Naive thymus-derived CD4-positive, alpha-beta T cell (primary cell): ENCODE measurements around the gene FKBP5. TPM values are rescaled to one million over a fixed set of nuclear protein-coding genes. Genes with fewer than 3 reads are reported as not detected.

Experiments used
- ATAC-seq: fragments of 150-1000 bp; cut with Tn5 transposase; 2 replicates; pipeline ENCODE4 v1.10.0; 2021; ENCODE audit warnings: mild to moderate bottlenecking, moderate library complexity
- CTCF ChIA-PET: fragments of 350-600 bp; sonication (Branson Sonifier 250); formaldehyde crosslinking; loops from one replicate; lab custom pipeline; 2021; ENCODE audit warnings: antibody characterized with exemption; lab: Charles Lee
- POLR2A ChIA-PET: fragments of 350-600 bp; sonication (Branson Sonifier 250); formaldehyde crosslinking; loops from one replicate; lab custom pipeline; 2021; ENCODE audit warnings: antibody characterized with exemption, inconsistent platforms; lab: Charles Lee
- DNase-seq, 9 donors: peaks; one replicate each; pipeline versions ENCODE4 v3.0.0 to v3.0.0-alpha.2; 2020 to 2022; ENCODE audit warnings: mixed read lengths in 1 of 9
- H3K27ac ChIP-seq: one replicate; pipeline ENCODE4 v1.7.0; 2013; ENCODE audit warnings: mild to moderate bottlenecking, low read depth, low read length, moderate library complexity
- H3K27me3 ChIP-seq, 2 donors: one replicate each; pipeline ENCODE4 v1.7.0; 2013; ENCODE audit warnings: low read length in 2 of 2, mild to moderate bottlenecking in 2 of 2, moderate library complexity in 2 of 2; ENCODE audit not compliant: control insufficient read depth in 2 of 2, insufficient read depth in 2 of 2
- H3K36me3 ChIP-seq, 3 experiments: 1 replicate in 2 of 3; 2 replicates in 1 of 3; pipeline ENCODE4 v1.7.0; 2013; ENCODE audit warnings: low read length in 3 of 3, mild to moderate bottlenecking in 3 of 3, moderate library complexity in 1 of 3; ENCODE audit not compliant: insufficient read depth in 3 of 3, control insufficient read depth in 2 of 3
- H3K4me1 ChIP-seq, 2 donors: one replicate each; pipeline ENCODE4 v1.7.0; 2013; ENCODE audit warnings: low read length in 2 of 2, mild to moderate bottlenecking in 2 of 2, moderate library complexity in 1 of 2; ENCODE audit not compliant: control insufficient read depth in 2 of 2, insufficient read depth in 2 of 2
- H3K4me3 ChIP-seq: 2 replicates; pipeline ENCODE4 v1.7.0; 2013; ENCODE audit warnings: mild to moderate bottlenecking, low read length
- H3K9me3 ChIP-seq, 3 experiments: 1 replicate in 2 of 3; 2 replicates in 1 of 3; pipeline ENCODE4 v1.7.0; 2013; ENCODE audit warnings: low read length in 3 of 3; ENCODE audit not compliant: control insufficient read depth in 2 of 3
- H3K27ac Mint-ChIP-seq, 9 donors: one replicate each; pipeline ENCODE4 v1.8.0; 2020 to 2022; ENCODE audit warnings: mixed read lengths in 9 of 9, mild to moderate bottlenecking in 8 of 9, moderate library complexity in 5 of 9, inconsistent platforms in 2 of 9
- H3K27me3 Mint-ChIP-seq, 5 donors: one replicate each; pipeline ENCODE4 v1.8.0; 2021 to 2022; ENCODE audit warnings: mixed read lengths in 5 of 5, mild to moderate bottlenecking in 1 of 5
- H3K36me3 Mint-ChIP-seq, 5 donors: one replicate each; pipeline ENCODE4 v1.8.0; 2020 to 2022; ENCODE audit warnings: mixed read lengths in 5 of 5, mild to moderate bottlenecking in 3 of 5, inconsistent platforms in 1 of 5
- H3K4me1 Mint-ChIP-seq, 7 donors: one replicate each; pipeline ENCODE4 v1.8.0; 2020 to 2022; ENCODE audit warnings: mixed read lengths in 7 of 7, mild to moderate bottlenecking in 3 of 7, inconsistent platforms in 1 of 7
- H3K4me3 Mint-ChIP-seq, 10 donors: one replicate each; pipeline ENCODE4 v1.8.0; 2020 to 2022; ENCODE audit warnings: mild to moderate bottlenecking in 10 of 10, mixed read lengths in 10 of 10, moderate library complexity in 6 of 10, inconsistent platforms in 2 of 10
- H3K9me3 Mint-ChIP-seq, 11 donors: one replicate each; pipeline ENCODE4 v1.8.0; 2020 to 2022; ENCODE audit warnings: mixed read lengths in 11 of 11, mild to moderate bottlenecking in 4 of 11, inconsistent platforms in 1 of 11, moderate library complexity in 1 of 11
- intact Hi-C, 2 donors: fragments of 100-400 bp; cut with micrococcal nuclease; formaldehyde crosslinking; loops; one replicate each; pipeline ENCODE4 v1.15.1; 2023
- polyA plus RNA-seq, 2 donors: library from polyadenylated mRNA; unstranded; fragments of 300-500 nt; fragmentation: Illumina TruSeq; gene quantifications; one replicate each; pipeline ENCODE4 v1.2.3, GENCODE V29; 2021
- total RNA-seq, 6 experiments: library from RNA in 5 of 6; stranded (reverse) in 5 of 6; gene quantifications; 1 replicate in 5 of 6; 2 replicates in 1 of 6; pipeline ENCODE4 v1.2.3 and lab custom pipeline; 2021 to 2026

FKBP5 gene
- total RNA-seq (10 to 100 TPM; 56.7 to 83.3 (median 79.4) TPM), polyA plus RNA-seq (100 to 1,000 TPM; 101 to 324 TPM), total RNA-seq (lab: John Stamatoyannopoulos, UW) (168 reads per million, percentile 91 among the genes with 10 or more reads in this experiment)

GRCh38 chr6:35688605-35689322 is at the start of gene FKBP5:
FKBP5 (minus strand) TSS chr6:35688915; CDS start chr6:35642824, 46,091 bp downstream.
- H3K9me3 Mint-ChIP-seq, result no peaks in the 10 kb centered on the region
- H3K36me3 Mint-ChIP-seq, result peaks cover 0 to 5% (median 4%) of the 10 kb centered on the region in 5 donors
- peak within 1 kb of the TSS; percentile 90 to 100 (median 97) for H3K4me3 Mint-ChIP-seq
- DNase-seq (peak; percentile 76 to 92 (median 82)), ATAC-seq (peak; percentile 96)
- CTCF ChIA-PET, result interaction anchor here (1.0 to 1.3 kb wide), 3 partner anchors 17 to 48 kb away, joined by 3 read pairs; partner anchors contain the start of gene ARMC12
- Histone ChIP-seq H3K4me3 (peak within 1 kb of the TSS; percentile 99), H3K27ac (peak within 1 kb of the TSS; percentile 92), H3K4me1 (peaks cover 5 to 13% of the 10 kb centered on the region in 2 donors), H3K27me3 (no peaks in the 10 kb centered on the region), H3K9me3 (no peaks in the 10 kb centered on the region), H3K36me3 (peaks cover 0 to 8% (median 0%) of the 10 kb centered on the region in 3 experiments)
- H3K4me1 Mint-ChIP-seq, result peaks cover 6 to 18% (median 15%) of the 10 kb centered on the region in 7 donors
- intact Hi-C loops, result loop anchor here (1.0 to 5.0 kb wide), 7 partner anchors 8 to 386 kb away; partner anchors contain the start of gene RPL10A (in 1 of the 2)
- POLR2A ChIA-PET, result interaction anchor here (0.8 to 1.9 kb wide), 4 partner anchors 15 to 48 kb away, joined by 4 to 6 read pairs (median 4); partner anchors contain the start of gene ARMC12
- H3K27me3 Mint-ChIP-seq, result no peaks in the 10 kb centered on the region
- peak within 1 kb of the TSS; percentile 89 to 98 (median 95) for H3K27ac Mint-ChIP-seq

GRCh38 chr6:35737413-35738211 is 48.9 kb upstream of the FKBP5 start:
- intact Hi-C loops, result loop anchor here (1.0 to 10.0 kb wide), 12 partner anchors 113 to 623 kb away; partner anchors contain the start of genes PPARD (in 2 of the 2), DEF6 (in 1 of the 2), FANCE (in 1 of the 2) and RPL10A (in 1 of the 2)
- Mint-ChIP-seq H3K9me3 (no peaks in the 10 kb centered on the region), H3K4me3 (peak overlapping the region in 8 of 10 donors; percentile 51 to 75 (median 62)), H3K27me3 (no peaks in the 10 kb centered on the region), H3K36me3 (no peaks in the 10 kb centered on the region), H3K27ac (peak overlapping the region; percentile 28 to 98 (median 90)), H3K4me1 (peaks cover 21 to 50% (median 42%) of the 10 kb centered on the region in 7 donors)
- Histone ChIP-seq H3K36me3 (no peaks in the 10 kb centered on the region), H3K27ac (peak overlapping the region; percentile 22), H3K4me3 (no peak overlapping the region), H3K9me3 (no peaks in the 10 kb centered on the region), H3K27me3 (no peaks in the 10 kb centered on the region), H3K4me1 (peaks cover 31 to 51% of the 10 kb centered on the region in 2 donors)
- ChIA-PET CTCF (interaction anchor here (0.6 to 10.0 kb wide), 42 partner anchors 10 to 540 kb away, joined by 3 to 193 read pairs (median 8); partner anchors contain the start of gene RPL10A), POLR2A (interaction anchor here (0.6 to 12.1 kb wide), 14 partner anchors 10 to 413 kb away, joined by 3 to 157 read pairs (median 4); partner anchors contain the start of gene FKBP5)
- DNase-seq (peak in 7 of 9 donors; percentile 60 to 80 (median 73)), ATAC-seq (peak; percentile 83)

- ATAC-seq (no peak), DNase-seq (no peak)
- H3K27me3 Mint-ChIP-seq, result no peaks in the 10 kb centered on the region
- Histone ChIP-seq H3K27ac (peak within 1 kb of the TSS; percentile 41), H3K4me3 (peak within 1 kb of the TSS; percentile 10), H3K36me3 (no peaks in the 10 kb centered on the region), H3K4me1 (peaks cover 36 to 56% of the 10 kb centered on the region in 2 donors), H3K9me3 (no peaks in the 10 kb centered on the region), H3K27me3 (no peaks in the 10 kb centered on the region)
- ChIA-PET POLR2A (interaction anchor here (0.5 to 12.1 kb wide), 23 partner anchors 9 to 319 kb away, joined by 3 to 157 read pairs (median 5); partner anchors contain the start of genes FKBP5 and RPL10A), CTCF (interaction anchor here (0.6 to 10.0 kb wide), 55 partner anchors 10 to 443 kb away, joined by 3 to 193 read pairs (median 7); partner anchors contain the start of genes FANCE, FKBP5 and RPL10A)
- peak within 1 kb of the TSS in 9 of 10 donors; percentile 55 to 75 (median 67) for H3K4me3 Mint-ChIP-seq
- H3K9me3 Mint-ChIP-seq, result no peaks in the 10 kb centered on the region
- peak within 1 kb of the TSS; percentile 59 to 98 (median 91) for H3K27ac Mint-ChIP-seq
- intact Hi-C loops, result loop anchor here (1.0 to 10.0 kb wide), 17 partner anchors 21 to 624 kb away; partner anchors contain the start of genes PPARD (in 2 of the 2), RPL10A (in 2 of the 2), DEF6 (in 1 of the 2) and FANCE (in 1 of the 2)
- H3K4me1 Mint-ChIP-seq, result peaks cover 23 to 56% (median 48%) of the 10 kb centered on the region in 7 donors
- H3K36me3 Mint-ChIP-seq, result no peaks in the 10 kb centered on the region
These were observed 48.3 kb upstream of the FKBP5 start, which contains the start of gene ARMC12 for GRCh38 chr6:35736982-35737412. ARMC12 (plus strand) TSS chr6:35737032; CDS start chr6:35737109, 77 bp downstream.

GRCh38 chr6:35736253-35736894 is 47.7 kb upstream of the FKBP5 start:
- ATAC-seq (peak; percentile 37), DNase-seq (peak; percentile 69 to 94 (median 83))
- no peaks in the 10 kb centered on the region for H3K27me3 Mint-ChIP-seq
- H3K36me3 ChIP-seq, result peaks cover 0 to 3% (median 0%) of the 10 kb centered on the region in 3 experiments
- peaks cover 23 to 57% (median 48%) of the 10 kb centered on the region in 7 donors for H3K4me1 Mint-ChIP-seq
- ChIA-PET POLR2A (interaction anchor here (0.5 to 12.1 kb wide), 24 partner anchors 9 to 867 kb away, joined by 3 to 157 read pairs (median 5); partner anchors contain the start of genes FKBP5 and RPL10A), CTCF (interaction anchor here (0.5 to 10.0 kb wide), 54 partner anchors 9 to 1468 kb away, joined by 3 to 193 read pairs (median 7); partner anchors contain the start of genes FANCE, FKBP5, PPARD and RPL10A)
- peak overlapping the region in 8 of 10 donors; percentile 45 to 74 (median 64) for H3K4me3 Mint-ChIP-seq
- H3K9me3 ChIP-seq, result no peaks in the 10 kb centered on the region
- no peaks in the 10 kb centered on the region for H3K9me3 Mint-ChIP-seq
- peak overlapping the region; percentile 41 for H3K27ac ChIP-seq
- H3K27me3 ChIP-seq, result no peaks in the 10 kb centered on the region
- intact Hi-C loops, result loop anchor here (1.0 to 10.0 kb wide), 11 partner anchors 20 to 624 kb away; partner anchors contain the start of genes RPL10A (in 2 of the 2), FKBP5 (in 1 of the 2) and PPARD (in 1 of the 2)
- no peaks in the 10 kb centered on the region for H3K36me3 Mint-ChIP-seq
- H3K4me3 ChIP-seq, result peak overlapping the region; percentile 10
- peak overlapping the region; percentile 46 to 98 (median 88) for H3K27ac Mint-ChIP-seq
- H3K4me1 ChIP-seq, result peaks cover 36 to 56% of the 10 kb centered on the region in 2 donors

GRCh38 chr6:35735452-35735851 is 46.7 kb upstream of the FKBP5 start:
- Histone ChIP-seq H3K36me3 (peaks cover 0 to 3% (median 0%) of the 10 kb centered on the region in 3 experiments), H3K4me1 (peaks cover 43 to 63% of the 10 kb centered on the region in 2 donors), H3K27me3 (no peaks in the 10 kb centered on the region), H3K4me3 (peak overlapping the region; percentile 10), H3K27ac (peak overlapping the region; percentile 41), H3K9me3 (no peaks in the 10 kb centered on the region)
- ChIA-PET POLR2A (interaction anchor here (0.6 to 12.1 kb wide), 15 partner anchors 8 to 268 kb away, joined by 3 to 157 read pairs (median 4); partner anchors contain the start of gene RPL10A), CTCF (interaction anchor here (0.6 to 10.0 kb wide), 21 partner anchors 8 to 393 kb away, joined by 3 to 193 read pairs (median 17); partner anchors contain the start of gene PPARD)
- peak overlapping the region in 6 of 9 donors; percentile 62 to 98 (median 90) for H3K27ac Mint-ChIP-seq
- intact Hi-C loops, result loop anchor here in 1 of 2 donors (10.0 kb wide), 1 partner anchor 359 kb away; no protein-coding TSS in a partner anchor
- H3K4me3 Mint-ChIP-seq, result peak overlapping the region in 4 of 10 donors; percentile 42 to 64 (median 54)
- ATAC-seq (no peak), DNase-seq (no peak)
- H3K36me3 Mint-ChIP-seq, result no peaks in the 10 kb centered on the region
- H3K4me1 Mint-ChIP-seq, result peaks cover 28 to 64% (median 55%) of the 10 kb centered on the region in 7 donors
- no peaks in the 10 kb centered on the region for H3K9me3 Mint-ChIP-seq
- H3K27me3 Mint-ChIP-seq, result no peaks in the 10 kb centered on the region
